GM20000 (cell line): ENCODE measurements around the gene POLR3B.

Experiments used
- DNase-seq: peaks from one replicate; pipeline ENCODE4 v3.0.0; 2012; ENCODE audit warnings: low spot score
- CTCF ChIP-seq: IDR thresholded peaks from 2 replicates; pipeline ENCODE4 v1.5.1; 2012; ENCODE audit warnings: mild to moderate bottlenecking, control low read depth; ENCODE audit errors: extremely low read depth, missing control alignments

The POLR3B gene

GRCh38 chr12:106416273-106416672, 58.7 kb downstream of the POLR3B start:
- DNase-seq = no peak
- no peak for TF ChIP-seq CTCF

- no peak for TF ChIP-seq CTCF
- DNase-seq = no peak
Observed at GRCh38 chr12:106417926-106418910, 60.7 kb downstream of the POLR3B start.

GRCh38 chr12:106418970-106419369, 61.4 kb downstream of the POLR3B start:
- DNase-seq = no peak
- no peak for TF ChIP-seq CTCF

GRCh38 chr12:106423291-106423690, 65.7 kb downstream of the POLR3B start:
- no peak for TF ChIP-seq CTCF
- no peak for DNase-seq

- no peak for DNase-seq
- no peak for TF ChIP-seq CTCF
Observed at GRCh38 chr12:106425061-106425702, 67.6 kb downstream of the POLR3B start.

GRCh38 chr12:106427917-106428316, 70.4 kb downstream of the POLR3B start:
- no peak for DNase-seq
- TF ChIP-seq CTCF = no peak

- no peak for TF ChIP-seq CTCF
- DNase-seq = no peak
Observed at GRCh38 chr12:106428384-106428783, 70.8 kb downstream of the POLR3B start.
